CD4-positive, alpha-beta T cell treated with Interleukin-21 for 1 hour (primary cell): Measurements from ENCODE around the gene AP2M1.
A peak's percentile ranks its signal among the peaks of the same experiment; 100 is the strongest.
"Not testable (repeated sequence)": the region's sequence is repeated elsewhere in the genome, so short reads cannot be mapped to it uniquely, and the experiment has no call there.

ENCODE experiments used
- DNase-seq: peaks from one replicate; pipeline ENCODE4 v3.0.0-alpha.2; 2020

The AP2M1 gene

GRCh38 chr3:184174646-184175492, at the start of gene AP2M1:
TSS of gene AP2M1 (plus strand) at chr3:184174855. CDS start at chr3:184176994, 2,139 bp downstream.
- DNase-seq = peak; percentile 99

DNA sequence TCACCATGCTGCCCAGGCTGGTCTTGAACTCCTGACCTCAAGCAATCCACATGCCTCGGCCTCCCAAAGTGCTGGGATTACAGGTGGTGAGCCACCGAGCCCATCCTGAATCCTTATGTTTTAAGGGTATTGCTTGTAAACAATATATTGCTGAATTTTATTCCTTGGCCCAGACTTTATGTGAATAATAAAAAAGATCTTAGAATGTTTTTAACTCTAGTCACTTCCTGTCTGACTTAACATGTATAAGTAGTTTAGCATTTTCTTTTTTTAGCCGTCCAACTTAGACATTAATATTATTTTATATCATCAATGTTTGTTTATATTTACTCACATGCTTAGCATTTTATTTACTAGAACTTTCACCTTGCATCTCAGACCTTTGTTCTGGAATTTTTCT, 48.6 kb upstream of the AP2M1 start:
- DNase-seq = no peak

DNA sequence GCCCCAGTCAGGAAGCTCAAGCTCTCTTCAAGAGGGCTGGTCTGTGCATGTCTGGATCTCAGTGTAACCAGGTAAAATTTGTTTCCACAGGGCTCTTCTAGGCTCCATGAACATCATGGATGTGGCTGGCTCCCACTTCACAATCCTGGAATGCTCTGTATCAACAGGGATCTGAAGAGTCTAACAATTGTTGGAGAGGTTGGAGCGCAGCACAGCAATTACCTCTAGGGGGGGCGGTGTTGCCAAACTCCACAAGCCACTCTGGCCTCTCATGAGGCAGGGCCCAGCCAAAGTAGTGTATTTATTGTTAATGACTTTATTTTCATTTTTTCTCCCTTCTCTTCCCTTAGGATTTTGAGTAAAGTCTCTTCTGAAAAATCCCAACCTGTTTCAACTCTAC, 45.6 kb upstream of the AP2M1 start:
- no peak for DNase-seq

DNA sequence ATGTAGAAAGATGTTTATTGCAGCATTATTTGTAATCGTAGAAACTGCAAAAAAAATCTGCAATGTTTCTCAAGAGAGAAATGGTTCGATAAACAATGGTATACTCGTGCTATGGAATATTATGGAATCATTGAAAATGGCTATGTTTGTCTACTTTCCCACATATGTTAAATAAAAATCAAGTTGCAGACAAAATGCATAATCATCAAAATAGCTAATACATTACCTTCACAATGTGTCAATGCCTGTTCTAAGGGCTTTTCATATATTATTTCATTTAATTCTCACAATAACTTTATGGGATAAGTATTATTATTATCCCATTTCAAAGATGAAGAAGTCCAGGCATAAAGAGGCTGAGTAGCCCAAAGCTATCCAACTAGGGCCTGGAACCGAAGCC, 41.7 kb upstream of the AP2M1 start:
- DNase-seq = no peak

- DNase-seq = peak; percentile 48
Observed at GRCh38 chr3:184133840-184134745, 40.6 kb upstream of the AP2M1 start.

DNA sequence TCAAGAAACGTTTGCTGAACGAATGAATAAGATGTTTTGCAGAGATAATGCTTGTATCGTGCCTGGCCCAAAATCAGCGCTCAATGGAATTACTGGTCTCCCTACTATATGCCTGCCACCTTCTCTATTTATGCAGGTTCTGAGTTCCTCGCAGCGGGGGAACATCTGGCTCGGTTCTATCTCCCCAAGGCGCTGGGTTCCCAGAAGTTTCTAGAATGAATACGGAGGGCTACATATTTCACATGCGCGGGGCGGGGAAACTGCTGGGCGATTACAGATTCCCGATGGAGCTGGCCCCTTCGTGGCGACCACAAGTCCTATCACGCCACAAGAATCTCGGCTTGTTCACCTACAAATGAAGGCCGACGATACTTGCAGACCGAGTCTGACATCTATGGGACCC, 39.9 kb upstream of the AP2M1 start:
- no peak for DNase-seq

- DNase-seq = peak; percentile 91
Observed at GRCh38 chr3:184135149-184135910, 39.3 kb upstream of the AP2M1 start, which contains the start of gene EIF2B5. TSS of gene EIF2B5 (plus strand) at chr3:184135358. CDS start at chr3:184135386, 28 bp downstream.

GRCh38 chr3:184135911-184136260, 38.8 kb upstream of the AP2M1 start:
- DNase-seq = no peak

DNA sequence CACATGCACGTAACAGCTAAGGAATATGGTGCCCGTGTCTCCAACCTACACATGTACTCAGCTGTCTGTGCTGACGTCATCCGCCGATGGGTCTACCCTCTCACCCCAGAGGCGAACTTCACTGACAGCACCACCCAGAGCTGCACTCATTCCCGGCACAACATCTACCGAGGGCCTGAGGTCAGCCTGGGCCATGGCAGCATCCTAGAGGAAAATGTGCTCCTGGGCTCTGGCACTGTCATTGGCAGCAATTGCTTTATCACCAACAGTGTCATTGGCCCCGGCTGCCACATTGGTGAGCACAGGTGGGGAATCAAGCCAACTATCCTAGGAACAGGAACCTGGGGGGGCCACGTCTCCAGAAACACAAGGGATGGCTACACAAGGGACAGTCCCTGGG, 34.2 kb upstream of the AP2M1 start:
- DNase-seq = no peak

DNA sequence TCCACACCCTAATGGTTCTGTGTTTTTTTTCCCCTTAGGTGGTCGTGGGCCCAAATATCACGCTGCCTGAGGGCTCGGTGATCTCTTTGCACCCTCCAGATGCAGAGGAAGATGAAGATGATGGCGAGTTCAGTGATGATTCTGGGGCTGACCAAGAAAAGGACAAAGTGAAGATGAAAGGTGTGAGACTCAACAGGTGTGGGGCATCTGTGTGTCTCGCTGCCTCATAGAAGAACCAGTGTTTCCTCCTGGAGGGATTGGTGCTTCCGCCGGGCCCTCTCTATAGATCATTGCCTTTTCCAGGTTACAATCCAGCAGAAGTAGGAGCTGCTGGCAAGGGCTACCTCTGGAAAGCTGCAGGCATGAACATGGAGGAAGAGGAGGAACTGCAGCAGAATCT, 32.5 kb upstream of the AP2M1 start:
- DNase-seq = no peak

GRCh38 chr3:184143327-184143726, 31.3 kb upstream of the AP2M1 start:
- DNase-seq = no peak

- no peak for DNase-seq
Observed at GRCh38 chr3:184144505-184144904, 30.1 kb upstream of the AP2M1 start.

DNA sequence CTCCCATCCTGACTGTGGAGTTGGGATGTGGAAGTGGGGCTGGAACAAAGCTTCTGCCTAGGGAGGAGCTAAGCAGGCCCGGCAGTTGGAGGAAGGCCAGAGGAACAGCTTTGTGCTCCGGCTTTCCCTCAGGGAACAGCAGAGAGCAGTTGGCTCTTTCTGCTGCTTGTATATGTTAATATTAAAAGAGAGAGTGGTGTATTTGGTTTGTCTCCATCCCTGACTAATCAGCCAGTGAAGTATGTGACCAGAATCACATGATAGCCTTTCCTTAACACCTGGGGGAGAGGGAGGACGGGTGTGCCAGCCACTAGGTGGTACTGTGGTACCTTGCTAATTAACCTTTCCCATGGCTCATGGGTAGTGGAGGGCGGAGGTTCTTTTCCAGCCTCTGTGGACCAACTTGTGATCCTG, 29.5 kb upstream of the AP2M1 start:
- DNase-seq = peak; percentile 50

DNA sequence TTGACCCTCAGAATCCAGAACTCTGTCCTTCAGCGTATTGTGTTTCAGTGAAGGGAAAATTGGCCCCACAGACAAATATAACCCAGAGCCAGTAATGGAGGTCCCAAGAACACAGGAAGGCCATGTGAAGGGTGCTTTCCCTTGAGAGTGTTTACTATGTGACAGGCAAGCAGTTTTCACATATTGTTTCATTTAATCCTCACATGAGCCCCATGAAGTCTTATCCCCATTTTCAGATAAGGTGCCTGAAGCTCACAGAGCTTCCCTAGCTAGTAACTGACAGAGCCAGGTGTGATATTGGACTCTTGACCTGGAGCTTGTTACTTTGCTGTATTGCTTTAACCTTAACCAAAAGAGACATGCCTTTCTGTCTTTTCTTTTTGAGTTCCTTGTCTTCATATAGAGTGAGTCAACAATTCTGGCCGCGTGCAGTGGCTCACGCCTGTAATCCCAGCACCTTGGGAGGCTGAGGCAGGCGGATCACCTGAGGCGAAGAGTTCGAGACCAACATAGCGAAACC, 28.8 kb upstream of the AP2M1 start:
- no peak for DNase-seq

GRCh38 chr3:184148076-184148475, 26.6 kb upstream of the AP2M1 start:
- no peak for DNase-seq

GRCh38 chr3:184149123-184149522, 25.5 kb upstream of the AP2M1 start:
- DNase-seq = no peak

GRCh38 chr3:184149770-184150169, 24.9 kb upstream of the AP2M1 start:
- DNase-seq = not testable (repeated sequence)

- peak; percentile 55 for DNase-seq
Observed at GRCh38 chr3:184154885-184155643, 19.6 kb upstream of the AP2M1 start, which contains the start of gene DVL3. TSS of gene DVL3 (plus strand) at chr3:184155377. CDS start at chr3:184155636, 259 bp downstream.

DNA sequence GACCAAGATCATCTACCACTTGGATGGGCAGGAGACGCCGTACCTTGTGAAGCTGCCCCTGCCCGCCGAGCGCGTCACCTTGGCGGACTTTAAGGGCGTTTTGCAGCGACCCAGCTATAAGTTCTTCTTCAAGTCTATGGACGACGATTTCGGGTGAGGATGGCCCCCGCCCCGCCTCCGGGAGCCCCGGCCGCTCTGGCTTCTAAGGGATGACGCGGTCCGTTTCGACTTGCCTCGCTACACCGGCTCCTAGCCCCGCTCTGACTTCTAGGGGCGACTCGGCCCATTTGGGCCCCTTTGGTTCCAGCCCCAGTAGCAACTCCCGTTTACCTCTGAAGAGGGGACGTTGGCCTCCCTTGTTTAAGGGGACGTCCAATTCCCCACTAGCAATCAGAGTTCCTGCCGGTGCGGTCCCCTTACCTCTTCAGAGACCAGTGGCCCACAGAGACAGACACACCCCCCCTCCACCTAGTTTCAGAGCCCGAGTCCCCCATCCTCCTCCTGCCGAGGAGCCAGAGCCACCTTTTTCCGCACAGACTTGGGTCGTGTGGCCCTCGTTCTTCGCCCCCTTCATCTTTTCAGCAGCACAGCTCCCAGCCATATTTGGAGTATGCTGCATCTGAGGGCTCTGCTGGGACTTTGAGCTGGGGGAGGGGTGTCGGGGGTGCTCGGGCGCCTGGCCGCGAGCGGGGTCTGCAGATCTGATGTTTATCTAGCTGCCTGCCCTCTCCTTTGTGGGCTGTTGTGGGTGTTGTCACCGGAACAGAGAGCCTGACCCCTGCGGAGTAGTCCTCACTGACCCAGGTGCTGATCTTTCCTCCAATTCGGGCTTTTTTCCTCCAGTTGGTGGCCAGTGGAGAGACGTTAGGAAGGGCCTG, 18.8 kb upstream of the AP2M1 start:
- peak; percentile 38 for DNase-seq

GRCh38 chr3:184156522-184156955, 18.1 kb upstream of the AP2M1 start:
- DNase-seq = no peak

DNA sequence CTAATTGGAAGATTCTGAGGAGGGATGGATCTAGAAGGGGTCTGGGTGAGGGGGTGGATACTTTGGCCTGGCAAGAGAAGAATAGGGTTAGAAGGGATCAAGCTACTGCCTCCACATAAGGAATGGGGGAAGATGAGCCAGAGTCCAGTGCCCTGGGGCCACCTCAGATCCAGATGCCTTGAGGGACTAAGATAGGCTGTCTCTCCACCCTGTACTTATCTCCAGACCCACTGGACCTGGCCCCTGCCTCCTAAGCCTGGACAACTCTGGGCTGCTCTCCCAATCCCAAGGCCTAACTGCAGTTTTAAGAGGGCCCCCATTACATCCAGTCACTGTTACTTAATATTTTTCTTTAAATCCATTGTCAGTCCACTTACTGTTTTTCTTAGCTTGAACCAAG, 17.4 kb upstream of the AP2M1 start:
- no peak for DNase-seq
